ENCODE results near the gene B4GALNT2. TPM values are rescaled to one million over a fixed set of nuclear protein-coding genes. Genes with fewer than 3 reads are reported as not detected.

Gene B4GALNT2
- total RNA-seq, 6 experiments from 2014 or later, result 0.04 to 0.05 TPM; not detected in 4

- intact Hi-C loops (cut with DNase I), result no loop called here
- peaks cover 0 to 10% (median 0%) of the 10 kb centered on the region in 4 donors for H3K4me1 ChIP-seq
- no peak for DNase-seq
- no peak overlapping the region for H3K4me3 ChIP-seq
- no peak for ATAC-seq
- H3K9me3 ChIP-seq, result no peaks in the 10 kb centered on the region
- no peak overlapping the region for H3K27ac ChIP-seq
- TF ChIP-seq, protein P1, sequence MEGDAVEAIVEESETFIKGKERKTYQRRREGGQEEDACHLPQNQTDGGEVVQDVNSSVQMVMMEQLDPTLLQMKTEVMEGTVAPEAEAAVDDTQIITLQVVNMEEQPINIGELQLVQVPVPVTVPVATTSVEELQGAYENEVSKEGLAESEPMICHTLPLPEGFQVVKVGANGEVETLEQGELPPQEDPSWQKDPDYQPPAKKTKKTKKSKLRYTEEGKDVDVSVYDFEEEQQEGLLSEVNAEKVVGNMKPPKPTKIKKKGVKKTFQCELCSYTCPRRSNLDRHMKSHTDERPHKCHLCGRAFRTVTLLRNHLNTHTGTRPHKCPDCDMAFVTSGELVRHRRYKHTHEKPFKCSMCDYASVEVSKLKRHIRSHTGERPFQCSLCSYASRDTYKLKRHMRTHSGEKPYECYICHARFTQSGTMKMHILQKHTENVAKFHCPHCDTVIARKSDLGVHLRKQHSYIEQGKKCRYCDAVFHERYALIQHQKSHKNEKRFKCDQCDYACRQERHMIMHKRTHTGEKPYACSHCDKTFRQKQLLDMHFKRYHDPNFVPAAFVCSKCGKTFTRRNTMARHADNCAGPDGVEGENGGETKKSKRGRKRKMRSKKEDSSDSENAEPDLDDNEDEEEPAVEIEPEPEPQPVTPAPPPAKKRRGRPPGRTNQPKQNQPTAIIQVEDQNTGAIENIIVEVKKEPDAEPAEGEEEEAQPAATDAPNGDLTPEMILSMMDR (IDR thresholded peaks at IDR 0.05), result no peak
- no peak for TF ChIP-seq POLR2A (IDR thresholded peaks at IDR 0.05)
- no peaks in the 10 kb centered on the region for H3K36me3 ChIP-seq
- no peaks in the 10 kb centered on the region for H3K27me3 ChIP-seq
These were observed 45.9 kb upstream of the B4GALNT2 start for GRCh38 chr17:49086649-49087048.

- Histone ChIP-seq H3K27me3 (no peaks in the 10 kb centered on the region), H3K36me3 (no peaks in the 10 kb centered on the region), H3K27ac (no peak overlapping the region), H3K4me1 (peaks cover 0 to 10% (median 0%) of the 10 kb centered on the region in 4 donors), H3K4me3 (no peak overlapping the region), H3K9me3 (no peaks in the 10 kb centered on the region)
- intact Hi-C loops (cut with DNase I), result no loop called here
- DNase-seq (no peak), ATAC-seq (no peak)
- 78% methylated on average over 5 of the region's 7 CpGs for WGBS (ENCODE audit: insufficient coverage, low coverage, low lambda C conversion rate, missing lambda C conversion rate)
- TF ChIP-seq POLR2A (IDR thresholded peaks at IDR 0.05), result no peak
- TF ChIP-seq, protein P1 (IDR thresholded peaks at IDR 0.05), result no peak
These were observed 43.5 kb upstream of the B4GALNT2 start for GRCh38 chr17:49089094-49089493.

DNA sequence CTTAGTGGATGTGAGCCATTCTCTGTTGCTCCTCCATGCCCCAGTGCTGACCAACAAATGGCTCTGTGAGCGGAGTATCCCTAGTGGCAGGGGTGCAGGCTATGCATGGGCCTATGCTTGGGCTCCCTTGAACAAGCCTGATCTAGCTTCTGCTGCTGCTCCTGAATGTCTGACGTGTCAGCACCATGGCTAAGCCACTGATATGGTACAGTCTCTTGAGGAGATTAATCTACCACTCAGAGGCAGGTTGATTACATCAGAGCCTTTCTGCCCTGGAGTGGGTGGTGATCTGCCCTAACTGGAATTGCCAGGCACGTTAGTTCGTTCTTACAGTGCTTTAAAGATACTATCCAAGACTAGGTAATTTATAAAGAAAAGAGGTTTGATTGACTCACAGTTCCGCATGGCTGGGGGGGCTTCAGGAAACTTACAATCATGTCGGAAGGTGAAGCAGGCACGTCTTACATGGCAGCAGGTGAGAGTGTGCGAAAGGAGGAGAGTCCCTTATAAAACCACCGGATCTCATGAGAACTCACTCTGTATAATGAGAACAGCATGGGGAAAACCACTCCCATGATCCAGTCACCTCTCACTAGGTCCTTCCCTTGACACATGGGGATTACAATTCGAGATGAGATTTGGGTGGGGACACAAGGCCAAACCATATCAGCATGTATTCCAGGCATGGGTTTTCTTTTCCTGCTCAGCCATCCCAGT, 41.5 kb upstream of the B4GALNT2 start:
- no peak overlapping the region for H3K4me3 ChIP-seq
- ATAC-seq (no peak), DNase-seq (no peak)
- TF ChIP-seq, protein P1 (IDR thresholded peaks at IDR 0.05), result no peak
- TF ChIP-seq POLR2A (IDR thresholded peaks at IDR 0.05), result no peak
- H3K27me3 ChIP-seq, result no peaks in the 10 kb centered on the region
- no peak overlapping the region for H3K27ac ChIP-seq
- no peaks in the 10 kb centered on the region for H3K36me3 ChIP-seq
- H3K4me1 ChIP-seq, result peaks cover 0 to 7% (median 0%) of the 10 kb centered on the region in 4 donors
- WGBS (ENCODE audit: insufficient coverage, low coverage, low lambda C conversion rate, missing lambda C conversion rate), result 68% methylated on average over 10 of the region's 10 CpGs
- no peaks in the 10 kb centered on the region for H3K9me3 ChIP-seq
- intact Hi-C loops (cut with DNase I), result no loop called here

- 66% methylated on average over 10 of the region's 10 CpGs for WGBS (ENCODE audit: insufficient coverage, low coverage, low lambda C conversion rate, missing lambda C conversion rate)
- Histone ChIP-seq H3K4me1 (no peaks in the 10 kb centered on the region), H3K27me3 (no peaks in the 10 kb centered on the region), H3K36me3 (no peaks in the 10 kb centered on the region), H3K4me3 (no peak overlapping the region), H3K27ac (no peak overlapping the region), H3K9me3 (no peaks in the 10 kb centered on the region)
- no peak for TF ChIP-seq POLR2A (IDR thresholded peaks at IDR 0.05)
- TF ChIP-seq, protein P1 (IDR thresholded peaks at IDR 0.05), result no peak
- intact Hi-C loops (cut with DNase I), result no loop called here
- ATAC-seq, result no peak
- no peak for DNase-seq
These were observed 39.4 kb upstream of the B4GALNT2 start for GRCh38 chr17:49093131-49093530.

GRCh38 chr17:49100601-49101000, 32.0 kb upstream of the B4GALNT2 start:
- Histone ChIP-seq H3K9me3 (no peaks in the 10 kb centered on the region), H3K4me3 (no peak overlapping the region), H3K27ac (no peak overlapping the region), H3K36me3 (no peaks in the 10 kb centered on the region), H3K4me1 (no peaks in the 10 kb centered on the region), H3K27me3 (no peaks in the 10 kb centered on the region)
- DNase-seq (no peak), ATAC-seq (no peak)
- intact Hi-C loops (cut with DNase I), result no loop called here
- TF ChIP-seq, protein P1 (IDR thresholded peaks at IDR 0.05), result no peak
- TF ChIP-seq POLR2A (IDR thresholded peaks at IDR 0.05), result no peak

Data from right lobe of liver (tissue), 6 donors.